ENCODE data around the gene MEF2C.

The MEF2C gene

DNA sequence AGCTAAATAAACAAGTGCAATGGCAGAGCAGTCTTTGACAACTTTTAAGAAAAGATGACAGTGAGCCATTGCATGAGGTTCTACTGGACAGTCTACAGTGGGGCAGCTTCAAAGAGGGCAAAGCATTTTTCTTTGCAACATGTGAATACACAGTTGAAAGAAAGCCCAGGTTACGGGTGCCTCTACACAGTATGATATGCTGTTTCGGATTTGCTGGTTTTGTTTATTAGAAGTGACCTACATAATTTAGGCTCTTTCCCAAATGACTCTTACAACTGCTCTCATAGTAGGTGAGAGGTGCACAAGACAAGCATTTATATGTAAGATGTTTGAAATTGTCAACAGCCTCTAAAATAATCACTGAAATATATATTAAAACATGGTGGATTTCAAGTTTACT, 62.4 kb downstream of the MEF2C start:
- Histone ChIP-seq H3K27ac (ENCODE audit: low read depth, low read length) (no peak overlapping the region), H3K4me1 (ENCODE audit: control insufficient read depth, insufficient read depth, low read length) (no peaks in the 10 kb centered on the region), H3K27me3 (ENCODE audit: control insufficient read depth, insufficient read depth, low read length) (no peaks in the 10 kb centered on the region), H3K4me3 (ENCODE audit: low read length) (no peak overlapping the region), H3K36me3 (ENCODE audit: control insufficient read depth, insufficient read depth, low read length) (no peaks in the 10 kb centered on the region), H3K9ac (ENCODE audit: low read length) (no peak overlapping the region)

DNA sequence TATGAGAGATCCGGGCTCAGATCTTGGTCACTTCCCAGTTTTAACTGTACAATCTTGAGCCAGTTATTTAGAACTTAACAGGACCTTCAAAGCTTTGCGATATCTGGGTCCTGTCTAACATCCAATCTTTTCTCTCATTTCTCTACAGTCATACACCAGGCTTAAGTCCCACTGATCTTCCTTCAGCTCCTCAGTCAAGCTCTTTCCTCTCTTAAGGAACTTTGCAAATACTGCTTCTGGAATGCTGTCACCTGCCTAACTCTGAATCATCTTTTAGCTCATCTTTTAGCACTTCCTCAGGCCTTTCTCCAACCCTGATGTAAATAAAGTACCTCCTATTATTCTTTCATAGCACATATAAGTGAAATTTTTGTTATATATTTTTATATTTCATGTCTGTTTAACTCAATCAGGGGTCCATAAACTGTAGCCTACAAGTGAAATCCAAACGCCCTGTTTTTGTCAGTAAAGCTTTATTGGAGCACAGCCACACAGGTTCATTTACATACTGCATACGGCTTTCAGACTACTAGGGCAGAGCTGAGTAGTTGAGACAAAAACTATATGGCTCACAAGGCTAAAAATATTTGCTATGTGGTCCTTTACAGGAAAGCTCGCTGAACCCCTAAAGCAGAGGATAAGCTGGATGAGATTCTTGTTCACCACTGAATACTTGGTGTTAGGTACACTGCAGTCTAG, 63.5 kb downstream of the MEF2C start:
- H3K4me3 ChIP-seq (ENCODE audit: low read length), result no peak overlapping the region
- H3K9ac ChIP-seq (ENCODE audit: low read length), result no peak overlapping the region
- H3K27me3 ChIP-seq (ENCODE audit: control insufficient read depth, insufficient read depth, low read length), result no peaks in the 10 kb centered on the region
- H3K27ac ChIP-seq (ENCODE audit: low read depth, low read length), result no peak overlapping the region
- H3K4me1 ChIP-seq (ENCODE audit: control insufficient read depth, insufficient read depth, low read length), result no peaks in the 10 kb centered on the region
- H3K36me3 ChIP-seq (ENCODE audit: control insufficient read depth, insufficient read depth, low read length), result no peaks in the 10 kb centered on the region

DNA sequence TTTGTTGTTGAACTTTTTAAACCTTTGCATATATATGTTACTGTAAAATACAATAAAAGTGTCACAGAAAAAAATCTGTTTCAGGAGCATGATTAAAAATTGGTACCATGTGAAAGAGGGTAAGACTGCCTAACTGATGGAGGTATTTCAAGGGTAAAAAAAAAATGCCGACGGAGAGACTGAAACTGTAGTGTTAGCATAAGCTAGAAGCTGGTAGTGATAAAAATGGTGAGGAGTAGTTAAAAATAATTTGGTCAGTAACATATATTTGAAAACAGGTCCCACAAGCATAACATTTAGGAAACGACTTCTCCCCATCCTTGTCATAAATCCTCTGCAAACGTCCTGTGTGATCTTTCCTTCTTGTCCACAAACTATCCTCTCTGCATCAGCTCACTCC, 64.7 kb downstream of the MEF2C start:
- no peak overlapping the region for H3K27ac ChIP-seq (ENCODE audit: low read depth, low read length)
- no peak overlapping the region for H3K4me3 ChIP-seq (ENCODE audit: low read length)
- H3K36me3 ChIP-seq (ENCODE audit: control insufficient read depth, insufficient read depth, low read length), result no peaks in the 10 kb centered on the region
- no peak overlapping the region for H3K9ac ChIP-seq (ENCODE audit: low read length)
- H3K4me1 ChIP-seq (ENCODE audit: control insufficient read depth, insufficient read depth, low read length), result no peaks in the 10 kb centered on the region
- H3K27me3 ChIP-seq (ENCODE audit: control insufficient read depth, insufficient read depth, low read length), result no peaks in the 10 kb centered on the region

DNA sequence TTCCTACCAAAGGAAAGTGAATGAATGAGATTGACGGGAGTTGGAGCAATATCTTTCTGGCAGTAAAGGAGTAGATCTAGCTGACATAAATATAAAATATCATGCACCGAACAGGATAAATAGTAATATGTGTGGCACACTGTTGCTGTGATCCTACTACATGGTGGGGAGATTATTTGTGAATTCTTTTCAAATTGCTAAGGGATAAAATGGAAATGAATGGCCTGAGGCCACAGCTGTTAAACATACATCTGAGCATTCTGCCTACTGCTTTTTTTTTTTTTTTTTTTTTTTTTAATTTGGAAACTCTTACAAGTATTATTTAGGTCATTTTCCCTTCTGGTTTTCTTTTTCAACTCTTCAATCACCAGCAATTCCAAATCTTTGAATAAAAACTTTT, 66.8 kb downstream of the MEF2C start:
- H3K4me3 ChIP-seq (ENCODE audit: low read length), result no peak overlapping the region
- no peaks in the 10 kb centered on the region for H3K27me3 ChIP-seq (ENCODE audit: control insufficient read depth, insufficient read depth, low read length)
- H3K9ac ChIP-seq (ENCODE audit: low read length), result no peak overlapping the region
- H3K27ac ChIP-seq (ENCODE audit: low read depth, low read length), result no peak overlapping the region
- H3K36me3 ChIP-seq (ENCODE audit: control insufficient read depth, insufficient read depth, low read length), result no peaks in the 10 kb centered on the region
- H3K4me1 ChIP-seq (ENCODE audit: control insufficient read depth, insufficient read depth, low read length), result no peaks in the 10 kb centered on the region

DNA sequence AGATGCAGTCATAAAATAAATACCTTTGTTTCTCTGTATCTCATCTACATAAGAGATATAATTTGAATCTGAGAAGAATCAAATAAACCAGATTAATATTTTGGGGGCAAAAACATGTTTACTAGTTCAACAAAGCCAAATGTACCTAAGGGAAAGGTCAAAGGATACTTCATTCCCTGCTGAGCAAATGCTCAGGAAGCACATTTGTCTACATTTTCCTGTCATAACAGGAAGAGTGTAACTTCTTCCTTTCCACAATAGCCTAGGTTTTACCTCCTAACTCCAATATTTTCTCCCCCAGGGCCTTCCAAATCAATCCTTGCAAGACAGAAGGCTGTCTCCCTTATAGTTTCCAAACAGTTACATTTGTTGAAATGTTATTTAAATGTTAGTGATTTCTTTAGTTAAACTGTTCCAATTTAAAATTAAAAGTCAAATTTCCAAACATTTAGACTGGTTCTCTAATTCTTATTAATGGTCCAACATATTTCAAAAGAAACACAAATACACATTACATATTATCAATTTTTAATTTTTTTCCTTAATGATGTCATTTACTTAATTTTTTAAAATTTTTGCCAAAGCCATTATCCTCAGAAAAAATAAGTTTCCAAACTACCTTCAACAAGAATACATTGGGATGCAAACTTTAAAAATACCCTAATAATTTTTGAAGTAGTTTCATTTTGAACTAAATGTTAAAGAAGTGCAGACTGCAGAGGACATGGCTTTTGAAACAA, 67.8 kb downstream of the MEF2C start:
- no peak overlapping the region for H3K9ac ChIP-seq (ENCODE audit: low read length)
- H3K4me1 ChIP-seq (ENCODE audit: control insufficient read depth, insufficient read depth, low read length), result no peaks in the 10 kb centered on the region
- no peak overlapping the region for H3K27ac ChIP-seq (ENCODE audit: low read depth, low read length)
- H3K4me3 ChIP-seq (ENCODE audit: low read length), result no peak overlapping the region
- no peaks in the 10 kb centered on the region for H3K36me3 ChIP-seq (ENCODE audit: control insufficient read depth, insufficient read depth, low read length)
- H3K27me3 ChIP-seq (ENCODE audit: control insufficient read depth, insufficient read depth, low read length), result no peaks in the 10 kb centered on the region

DNA sequence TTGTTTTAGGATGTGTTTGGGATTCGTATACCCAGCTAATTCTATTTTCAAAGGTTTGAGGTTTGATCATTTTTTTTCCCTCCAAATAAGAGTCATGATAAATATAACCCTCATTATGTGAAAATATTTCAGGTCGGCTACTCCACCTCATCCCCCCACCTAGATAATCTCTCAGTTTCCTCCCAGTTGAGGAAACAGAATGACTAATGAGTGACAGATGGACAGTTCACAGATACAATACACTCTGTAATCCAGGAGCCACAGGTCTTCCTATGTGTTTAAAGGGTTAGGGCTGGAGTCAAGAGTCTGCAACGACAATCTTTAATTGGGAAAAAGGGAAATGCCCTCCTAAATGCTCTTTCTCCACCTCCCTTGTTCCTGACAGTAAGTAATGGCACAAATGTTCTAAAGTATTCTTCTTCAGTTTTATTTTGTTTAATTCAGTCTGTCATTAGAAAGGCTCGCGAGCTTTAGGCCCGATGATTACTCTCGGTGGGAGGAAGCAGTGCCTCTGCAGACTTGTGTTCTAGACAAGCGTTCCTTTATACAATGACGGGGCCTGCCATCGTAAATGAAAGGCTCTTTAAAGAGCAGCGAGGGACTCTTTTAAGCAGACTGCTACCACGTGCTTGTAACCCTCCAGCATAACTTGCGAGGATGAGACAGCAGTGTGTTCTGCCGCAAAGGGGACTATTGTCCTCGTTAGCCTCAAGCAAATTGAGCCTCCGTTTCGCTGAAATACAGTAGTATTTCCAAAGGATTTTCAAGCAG, 69.0 kb downstream of the MEF2C start:
- no peak overlapping the region for H3K4me3 ChIP-seq (ENCODE audit: low read length)
- H3K27me3 ChIP-seq (ENCODE audit: control insufficient read depth, insufficient read depth, low read length), result no peaks in the 10 kb centered on the region
- H3K9ac ChIP-seq (ENCODE audit: low read length), result no peak overlapping the region
- H3K27ac ChIP-seq (ENCODE audit: low read depth, low read length), result peak overlapping the region; percentile 48
- no peaks in the 10 kb centered on the region for H3K36me3 ChIP-seq (ENCODE audit: control insufficient read depth, insufficient read depth, low read length)
- no peaks in the 10 kb centered on the region for H3K4me1 ChIP-seq (ENCODE audit: control insufficient read depth, insufficient read depth, low read length)

DNA sequence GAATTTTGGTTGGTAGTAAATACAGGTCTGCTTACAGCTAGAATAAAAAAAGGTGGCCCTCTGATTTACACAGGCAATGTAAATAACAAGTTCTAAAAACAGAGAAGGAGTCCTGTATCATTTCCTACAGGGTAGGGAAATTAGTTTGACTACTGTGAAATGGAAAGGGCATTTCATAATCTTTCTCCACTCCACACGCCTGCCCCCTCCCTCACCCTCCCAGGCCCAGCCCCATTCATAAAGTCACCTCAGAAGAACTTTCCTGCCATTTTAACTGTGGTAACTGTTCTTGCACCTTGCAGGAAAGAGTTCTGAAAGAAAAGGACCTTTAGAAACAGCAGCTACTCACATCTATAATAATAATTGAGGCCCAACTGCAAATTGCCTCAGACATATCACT, 69.7 kb downstream of the MEF2C start:
- H3K36me3 ChIP-seq (ENCODE audit: control insufficient read depth, insufficient read depth, low read length), result no peaks in the 10 kb centered on the region
- H3K27ac ChIP-seq (ENCODE audit: low read depth, low read length), result no peak overlapping the region
- H3K4me3 ChIP-seq (ENCODE audit: low read length), result no peak overlapping the region
- no peaks in the 10 kb centered on the region for H3K27me3 ChIP-seq (ENCODE audit: control insufficient read depth, insufficient read depth, low read length)
- no peaks in the 10 kb centered on the region for H3K4me1 ChIP-seq (ENCODE audit: control insufficient read depth, insufficient read depth, low read length)
- no peak overlapping the region for H3K9ac ChIP-seq (ENCODE audit: low read length)

DNA sequence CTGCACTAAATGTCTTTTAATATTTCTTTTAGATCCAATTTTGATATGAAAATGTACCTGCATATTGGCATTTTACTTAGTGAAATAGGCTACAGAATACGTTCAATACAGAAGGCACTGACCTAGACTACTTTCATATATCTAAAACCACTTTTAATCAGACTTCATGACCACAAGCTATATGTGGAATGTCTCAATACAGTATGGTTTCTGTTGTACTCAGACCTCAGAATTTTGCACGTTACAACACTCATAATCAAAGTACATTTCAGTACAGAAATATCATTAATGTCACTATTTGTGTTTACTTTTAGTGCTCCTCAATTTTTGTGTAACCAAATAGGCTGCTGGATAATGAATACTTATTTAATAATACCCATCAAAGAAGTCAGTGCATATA, 74.8 kb downstream of the MEF2C start:
- Histone ChIP-seq H3K27ac (ENCODE audit: low read depth, low read length) (no peak overlapping the region), H3K36me3 (ENCODE audit: control insufficient read depth, insufficient read depth, low read length) (no peaks in the 10 kb centered on the region), H3K4me3 (ENCODE audit: low read length) (no peak overlapping the region), H3K9ac (ENCODE audit: low read length) (no peak overlapping the region), H3K27me3 (ENCODE audit: control insufficient read depth, insufficient read depth, low read length) (no peaks in the 10 kb centered on the region), H3K4me1 (ENCODE audit: control insufficient read depth, insufficient read depth, low read length) (no peaks in the 10 kb centered on the region)

DNA sequence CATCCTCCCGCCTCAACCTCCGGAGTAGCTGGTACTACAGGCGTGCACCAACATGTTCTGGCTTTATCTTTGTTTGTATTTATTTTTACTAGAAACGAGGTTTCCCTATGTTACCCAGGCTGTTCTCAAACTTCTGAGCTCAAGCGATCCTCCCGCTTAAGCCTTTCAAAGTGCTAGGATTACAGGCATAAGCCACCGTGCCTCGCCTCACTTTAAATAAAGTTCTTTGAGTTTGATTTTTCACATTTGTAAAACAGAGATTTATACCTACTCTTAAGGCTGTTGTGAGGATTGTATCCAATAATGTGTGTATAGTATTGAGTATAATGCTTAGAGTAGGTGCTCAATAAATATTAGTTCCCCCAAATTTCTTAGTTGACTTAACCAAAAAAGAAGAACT, 75.7 kb downstream of the MEF2C start:
- Histone ChIP-seq H3K9ac (ENCODE audit: low read length) (no peak overlapping the region), H3K27me3 (ENCODE audit: control insufficient read depth, insufficient read depth, low read length) (no peaks in the 10 kb centered on the region), H3K4me3 (ENCODE audit: low read length) (no peak overlapping the region), H3K4me1 (ENCODE audit: control insufficient read depth, insufficient read depth, low read length) (no peaks in the 10 kb centered on the region), H3K36me3 (ENCODE audit: control insufficient read depth, insufficient read depth, low read length) (no peaks in the 10 kb centered on the region), H3K27ac (ENCODE audit: low read depth, low read length) (no peak overlapping the region)

DNA sequence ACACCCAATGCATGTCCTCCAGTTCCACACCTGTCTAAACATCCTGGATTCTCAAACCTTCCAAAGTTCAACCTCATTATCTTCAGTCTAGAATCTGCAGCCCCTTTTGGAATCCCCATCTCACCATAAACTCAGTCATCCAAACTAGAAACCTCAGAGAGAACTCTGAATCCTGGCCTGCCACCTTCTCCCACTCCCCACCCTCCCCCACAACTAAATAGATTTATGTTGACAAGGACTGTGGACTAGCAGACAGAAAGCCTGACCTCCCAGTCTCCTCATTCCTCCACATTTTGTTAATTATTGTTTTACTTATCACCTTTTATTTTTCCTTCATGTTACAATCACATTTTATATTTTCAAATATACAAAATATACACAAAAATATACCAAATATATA, 76.6 kb downstream of the MEF2C start:
- H3K4me3 ChIP-seq (ENCODE audit: low read length), result no peak overlapping the region
- no peaks in the 10 kb centered on the region for H3K36me3 ChIP-seq (ENCODE audit: control insufficient read depth, insufficient read depth, low read length)
- H3K4me1 ChIP-seq (ENCODE audit: control insufficient read depth, insufficient read depth, low read length), result no peaks in the 10 kb centered on the region

DNA sequence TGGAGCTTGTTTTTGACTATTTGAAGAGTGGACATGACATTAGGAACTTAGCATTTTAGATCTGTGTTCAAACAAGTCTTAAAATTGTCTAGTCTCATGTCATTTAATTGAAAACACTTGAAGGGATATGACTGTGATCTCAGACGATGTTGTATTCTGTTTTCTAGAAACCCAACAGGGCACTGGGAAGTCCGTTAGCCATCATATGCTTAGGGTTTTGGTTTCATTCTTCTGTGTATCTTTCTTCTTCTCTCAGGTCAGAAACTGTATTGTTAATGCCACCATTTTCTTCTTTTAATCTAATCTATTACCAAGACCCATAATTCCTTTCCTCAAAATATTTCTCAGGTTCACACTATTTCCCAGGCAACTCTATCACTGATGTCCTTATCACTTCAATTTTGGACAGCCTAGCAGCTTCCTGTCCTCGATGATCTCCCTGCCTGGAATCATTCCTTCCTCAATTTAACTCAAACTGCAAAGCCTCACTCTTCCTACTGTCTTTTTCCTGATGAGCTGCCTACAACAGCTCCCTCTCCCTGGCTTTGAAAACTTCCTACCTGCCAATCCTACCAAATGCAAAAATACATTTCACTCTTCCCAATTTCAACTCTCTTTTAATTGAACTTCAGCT, 77.7 kb downstream of the MEF2C start:
- Histone ChIP-seq H3K36me3 (ENCODE audit: control insufficient read depth, insufficient read depth, low read length) (no peaks in the 10 kb centered on the region), H3K27ac (ENCODE audit: low read depth, low read length) (no peak overlapping the region)

More for the DNA sequence above, 76.6 kb downstream of the MEF2C start:
- Histone ChIP-seq H3K27me3 (ENCODE audit: control insufficient read depth, insufficient read depth, low read length) (no peaks in the 10 kb centered on the region), H3K27ac (ENCODE audit: low read depth, low read length) (no peak overlapping the region), H3K9ac (ENCODE audit: low read length) (no peak overlapping the region)

DNA sequence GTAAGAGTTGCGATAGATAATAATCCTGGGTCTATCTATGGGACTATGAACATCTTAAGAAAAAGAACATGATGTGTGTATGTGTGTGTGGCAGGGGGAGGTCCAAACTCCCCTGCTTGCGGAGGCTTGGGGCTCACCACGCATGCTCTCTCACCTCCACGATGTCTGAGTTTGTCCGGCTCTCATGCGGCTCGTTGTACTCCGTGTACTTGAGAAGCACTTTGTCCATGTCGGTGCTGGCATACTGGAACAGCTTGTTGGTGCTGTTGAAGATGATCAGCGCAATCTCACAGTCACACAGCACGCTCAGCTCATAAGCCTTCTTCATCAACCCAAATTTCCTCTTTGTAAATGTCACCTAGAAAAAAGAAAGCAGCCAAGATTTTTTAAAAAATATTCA, 78.5 kb downstream of the MEF2C start:
- Histone ChIP-seq H3K27ac (ENCODE audit: low read depth, low read length) (no peak overlapping the region), H3K4me1 (ENCODE audit: control insufficient read depth, insufficient read depth, low read length) (no peaks in the 10 kb centered on the region), H3K27me3 (ENCODE audit: control insufficient read depth, insufficient read depth, low read length) (no peaks in the 10 kb centered on the region), H3K4me3 (ENCODE audit: low read length) (no peak overlapping the region), H3K36me3 (ENCODE audit: control insufficient read depth, insufficient read depth, low read length) (no peaks in the 10 kb centered on the region), H3K9ac (ENCODE audit: low read length) (no peak overlapping the region)

More for the DNA sequence above, 77.7 kb downstream of the MEF2C start:
- no peak overlapping the region for H3K9ac ChIP-seq (ENCODE audit: low read length)
- H3K27me3 ChIP-seq (ENCODE audit: control insufficient read depth, insufficient read depth, low read length), result no peaks in the 10 kb centered on the region
- H3K4me1 ChIP-seq (ENCODE audit: control insufficient read depth, insufficient read depth, low read length), result no peaks in the 10 kb centered on the region
- no peak overlapping the region for H3K4me3 ChIP-seq (ENCODE audit: low read length)

Data from rectal smooth muscle tissue (tissue), 1 donor.